GM12892 (cell line): ENCODE results near the gene LEPROT.

Source experiments
- POLR2A ChIP-seq: IDR thresholded peaks from 2 replicates; pipeline ENCODE4 v1.6.1; 2011; ENCODE audit warnings: low read depth, low read length, control low read depth
- TAF1 ChIP-seq: IDR thresholded peaks from 2 replicates; pipeline ENCODE4 v1.6.1; 2011; ENCODE audit warnings: low read depth, mild to moderate bottlenecking, control low read depth, low read length, borderline replicate concordance

DNA sequence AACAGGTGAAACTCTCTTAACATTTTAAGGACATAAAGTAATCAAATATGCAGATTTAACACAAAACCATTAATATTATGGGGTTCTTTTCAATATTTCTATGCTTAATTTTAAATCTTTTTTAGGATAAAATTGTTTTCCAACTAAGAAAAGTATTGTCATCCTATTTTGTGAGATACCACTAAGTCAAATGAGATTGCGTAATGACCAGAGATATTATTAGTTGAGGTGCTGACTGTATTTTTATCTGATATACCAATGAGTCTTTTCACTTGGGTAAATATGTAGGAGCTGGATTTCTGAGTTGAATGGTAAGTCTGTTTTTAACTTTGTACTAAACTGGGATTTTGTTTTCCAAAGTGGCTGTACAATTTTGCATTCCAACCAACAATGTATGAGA, 25.4 kb downstream of the LEPROT start:
- TF ChIP-seq POLR2A (no peak), TAF1 (no peak)
